Breast epithelium (tissue), 4 donors: Measurements from ENCODE around the gene MUC6. TPM values are rescaled to one million over a fixed set of nuclear protein-coding genes. Genes with fewer than 3 reads are reported as not detected.

Source experiments
- DNase-seq, 2 donors: peaks; one replicate each; pipeline ENCODE4 v3.0.0-alpha.2; 2019; ENCODE audit warnings: low spot score in 2 of 2
- H3K27ac ChIP-seq, 2 donors: fragments of 200-600 bp; sonication (generic) in 1 of 2; one replicate each; pipeline ENCODE4 v1.5.1; 2016 to 2019; ENCODE audit warnings: mild to moderate bottlenecking in 1 of 2
- H3K27me3 ChIP-seq, 2 donors: fragments of 200-600 bp; sonication (generic) in 1 of 2; one replicate each; pipeline versions ENCODE4 v1.5.1 to v1.6.0; 2017 to 2019; ENCODE audit warnings: control low read depth in 1 of 2, mild to moderate bottlenecking in 1 of 2
- H3K36me3 ChIP-seq: fragments of 200-600 bp; one replicate; pipeline ENCODE4 v1.5.1; 2019
- H3K4me1 ChIP-seq, 2 donors: fragments of 200-600 bp; sonication (generic); one replicate each; pipeline ENCODE4 v1.5.1; 2016 to 2019; ENCODE audit warnings: control low read depth in 1 of 2
- H3K4me3 ChIP-seq, 3 donors: fragments of 200-600 bp; sonication (generic); 1 replicate in 2 of 3; 2 replicates in 1 of 3; pipeline ENCODE4 v1.5.1; 2016 to 2019; ENCODE audit warnings: mild to moderate bottlenecking in 3 of 3, moderate library complexity in 2 of 3
- H3K9me3 ChIP-seq, 2 donors: fragments of 200-600 bp; sonication (generic) in 1 of 2; one replicate each; pipeline ENCODE4 v1.5.1; 2016 to 2019; ENCODE audit warnings: control low read depth in 1 of 2
- POLR2A ChIP-seq: fragments of 450-650 bp; IDR thresholded peaks from one replicate; pipeline ENCODE4 v1.6.1; 2016; ENCODE audit warnings: antibody characterized with exemption, mild to moderate bottlenecking, moderate library complexity
- POLR2AphosphoS5 ChIP-seq, 3 donors: sonication (generic); formaldehyde crosslinking; IDR thresholded peaks; one replicate each; pipeline ENCODE4 v1.6.1; 2017; ENCODE audit warnings: antibody characterized with exemption in 3 of 3
- intact Hi-C: fragments of 100-400 bp; cut with DNase I; formaldehyde crosslinking; loops from one replicate; pipeline ENCODE4 v1.15.1; 2023; ENCODE audit warnings: low total_unique reads
- total RNA-seq, 3 donors: library from RNA; depleted of rRNA; stranded (reverse); fragments of >200 nt; gene quantifications; one replicate each; pipeline ENCODE4 v1.1.0, GENCODE V29; 2016
- TF ChIP-seq, protein P1 (sequence below), 3 donors: fragments of 450-650 bp; IDR thresholded peaks; one replicate each; pipeline ENCODE4 v1.5.1; 2016 to 2017; ENCODE audit warnings: antibody characterized with exemption in 3 of 3, mild to moderate bottlenecking in 3 of 3, moderate library complexity in 3 of 3

MUC6 gene
- total RNA-seq, 3 donors from 2014 or later: 1.3 to 1.9 TPM; not detected in 1

DNA sequence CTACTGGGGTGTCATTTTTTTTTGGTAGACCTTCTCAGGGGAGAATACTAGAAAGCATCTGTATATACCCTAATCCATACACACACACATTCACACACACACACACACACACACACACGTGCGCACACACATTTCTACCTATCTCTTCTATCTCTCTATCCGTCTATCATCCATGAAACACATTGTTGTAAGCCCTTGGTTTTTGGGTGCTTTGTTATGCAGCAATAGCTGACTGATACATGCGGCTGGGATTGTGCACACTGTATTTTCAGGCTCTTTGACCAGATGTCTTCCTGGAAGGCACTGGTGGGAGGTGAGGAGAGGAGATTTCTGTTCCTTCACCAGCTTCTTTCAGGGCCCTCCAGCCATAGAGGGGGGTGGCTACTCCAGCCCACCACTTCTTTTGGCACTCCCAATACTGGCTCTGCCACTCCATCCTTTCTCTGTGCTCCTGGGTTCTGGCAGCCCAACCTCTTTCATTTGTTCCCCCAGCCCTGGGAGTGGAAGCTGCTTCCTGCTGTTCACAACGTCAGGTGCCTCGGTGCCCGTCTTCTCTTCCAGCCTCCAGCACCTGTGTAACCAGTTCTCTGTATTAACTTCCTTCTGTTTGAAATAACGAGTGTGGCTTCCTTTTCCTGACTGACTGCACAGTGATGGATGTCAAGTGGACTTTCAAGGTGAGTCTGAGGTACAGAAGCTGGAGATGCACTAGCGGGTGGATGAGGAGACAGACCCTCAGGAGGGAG is 25.7 kb upstream of the MUC6 start:
- Histone ChIP-seq H3K36me3 (no peaks in the 10 kb centered on the region), H3K27ac (no peak overlapping the region), H3K4me1 (no peaks in the 10 kb centered on the region), H3K9me3 (peaks cover 0 to 10% of the 10 kb centered on the region in 2 donors), H3K27me3 (no peaks in the 10 kb centered on the region), H3K4me3 (no peak overlapping the region)
- TF ChIP-seq POLR2A (no peak), POLR2AphosphoS5 (IDR thresholded peaks at IDR 0.05) (no peak)
- TF ChIP-seq, protein P1, sequence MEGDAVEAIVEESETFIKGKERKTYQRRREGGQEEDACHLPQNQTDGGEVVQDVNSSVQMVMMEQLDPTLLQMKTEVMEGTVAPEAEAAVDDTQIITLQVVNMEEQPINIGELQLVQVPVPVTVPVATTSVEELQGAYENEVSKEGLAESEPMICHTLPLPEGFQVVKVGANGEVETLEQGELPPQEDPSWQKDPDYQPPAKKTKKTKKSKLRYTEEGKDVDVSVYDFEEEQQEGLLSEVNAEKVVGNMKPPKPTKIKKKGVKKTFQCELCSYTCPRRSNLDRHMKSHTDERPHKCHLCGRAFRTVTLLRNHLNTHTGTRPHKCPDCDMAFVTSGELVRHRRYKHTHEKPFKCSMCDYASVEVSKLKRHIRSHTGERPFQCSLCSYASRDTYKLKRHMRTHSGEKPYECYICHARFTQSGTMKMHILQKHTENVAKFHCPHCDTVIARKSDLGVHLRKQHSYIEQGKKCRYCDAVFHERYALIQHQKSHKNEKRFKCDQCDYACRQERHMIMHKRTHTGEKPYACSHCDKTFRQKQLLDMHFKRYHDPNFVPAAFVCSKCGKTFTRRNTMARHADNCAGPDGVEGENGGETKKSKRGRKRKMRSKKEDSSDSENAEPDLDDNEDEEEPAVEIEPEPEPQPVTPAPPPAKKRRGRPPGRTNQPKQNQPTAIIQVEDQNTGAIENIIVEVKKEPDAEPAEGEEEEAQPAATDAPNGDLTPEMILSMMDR (IDR thresholded peaks at IDR 0.05): no peak
- intact Hi-C loops: no loop called here
- no peak for DNase-seq

GRCh38 chr11:1060852-1061616 is 24.5 kb upstream of the MUC6 start:
- H3K36me3 ChIP-seq: no peaks in the 10 kb centered on the region
- no peak overlapping the region for H3K4me3 ChIP-seq
- peaks cover 0 to 10% of the 10 kb centered on the region in 2 donors for H3K9me3 ChIP-seq
- H3K4me1 ChIP-seq: no peaks in the 10 kb centered on the region
- peak in 1 of 2 donors; percentile 42 for DNase-seq
- H3K27ac ChIP-seq: no peak overlapping the region
- TF ChIP-seq POLR2AphosphoS5 (IDR thresholded peaks at IDR 0.05): no peak
- TF ChIP-seq, protein P1 (IDR thresholded peaks at IDR 0.05): no peak
- no peak for TF ChIP-seq POLR2A
- intact Hi-C loops: no loop called here
- peaks cover 0 to 1% of the 10 kb centered on the region in 2 donors for H3K27me3 ChIP-seq

- Histone ChIP-seq H3K9me3 (peaks cover 0 to 10% of the 10 kb centered on the region in 2 donors), H3K27me3 (peaks cover 0 to 6% of the 10 kb centered on the region in 2 donors), H3K4me3 (no peak overlapping the region), H3K27ac (no peak overlapping the region), H3K4me1 (no peaks in the 10 kb centered on the region), H3K36me3 (no peaks in the 10 kb centered on the region)
- no peak for DNase-seq
- intact Hi-C loops: no loop called here
- TF ChIP-seq, protein P1 (IDR thresholded peaks at IDR 0.05): no peak
- no peak for TF ChIP-seq POLR2A
- no peak for TF ChIP-seq POLR2AphosphoS5 (IDR thresholded peaks at IDR 0.05)
Measured at GRCh38 chr11:1060410-1060809, 23.9 kb upstream of the MUC6 start.

GRCh38 chr11:1059759-1060158 is 23.2 kb upstream of the MUC6 start:
- no peaks in the 10 kb centered on the region for H3K36me3 ChIP-seq
- DNase-seq: no peak
- no peak overlapping the region for H3K4me3 ChIP-seq

More at GRCh38 chr11:1059759-1060158, 23.2 kb upstream of the MUC6 start:
- H3K27me3 ChIP-seq: peaks cover 0 to 6% of the 10 kb centered on the region in 2 donors
- intact Hi-C loops: loop anchor here (10.0 kb wide), 1 partner anchor 205 kb away; no protein-coding TSS in a partner anchor
- H3K4me1 ChIP-seq: no peaks in the 10 kb centered on the region
- peaks cover 0 to 10% of the 10 kb centered on the region in 2 donors for H3K9me3 ChIP-seq
- TF ChIP-seq, protein P1 (IDR thresholded peaks at IDR 0.05): no peak
- TF ChIP-seq POLR2A (no peak), POLR2AphosphoS5 (IDR thresholded peaks at IDR 0.05) (no peak)
- H3K27ac ChIP-seq: no peak overlapping the region
